HG02870 (cell line): ENCODE data around the gene EPN1.

Experiments
- ATAC-seq: cut with Tn5 transposase; IDR thresholded peaks from one replicate; pipeline ENCODE4 v1.9.1; 2021; ENCODE audit warnings: mild to moderate bottlenecking, moderate library complexity; ENCODE audit not compliant: unreplicated experiment

The EPN1 gene

DNA sequence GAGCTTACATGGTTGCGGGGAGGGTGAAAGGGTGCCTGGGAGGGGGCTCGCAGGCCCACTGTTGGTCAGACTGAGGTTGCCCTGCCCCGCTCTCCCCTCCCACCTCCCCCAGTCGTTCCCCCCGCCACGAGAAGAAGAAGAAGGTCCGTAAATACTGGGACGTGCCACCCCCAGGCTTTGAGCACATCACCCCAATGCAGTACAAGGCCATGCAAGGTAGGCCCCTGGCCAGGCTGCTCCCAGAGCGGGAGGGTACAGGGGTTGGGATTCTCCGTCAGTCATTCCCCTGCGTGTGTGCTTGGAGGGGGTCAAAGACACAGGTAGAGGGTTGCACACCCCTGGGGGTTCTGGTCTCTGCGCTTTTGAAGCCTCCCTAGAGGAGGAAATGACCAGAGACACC lies 14.6 kb upstream of the EPN1 start:
- no peak for ATAC-seq

DNA sequence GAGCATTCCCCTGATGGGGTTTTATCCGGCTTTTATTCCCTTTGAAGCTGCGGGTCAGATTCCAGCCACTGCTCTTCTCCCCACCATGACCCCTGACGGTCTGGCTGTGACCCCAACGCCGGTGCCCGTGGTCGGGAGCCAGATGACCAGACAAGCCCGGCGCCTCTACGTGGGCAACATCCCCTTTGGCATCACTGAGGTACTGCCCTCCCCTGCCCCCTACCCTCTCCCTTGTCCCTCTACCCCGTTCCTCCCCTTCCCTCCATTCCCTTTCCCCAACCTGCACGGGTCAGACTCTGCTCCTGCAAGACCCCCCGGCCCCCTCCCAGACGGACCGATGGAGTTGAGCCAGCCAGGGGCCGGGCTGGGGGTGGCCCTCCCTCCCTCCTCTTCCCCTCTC lies 14.0 kb upstream of the EPN1 start:
- no peak for ATAC-seq

DNA sequence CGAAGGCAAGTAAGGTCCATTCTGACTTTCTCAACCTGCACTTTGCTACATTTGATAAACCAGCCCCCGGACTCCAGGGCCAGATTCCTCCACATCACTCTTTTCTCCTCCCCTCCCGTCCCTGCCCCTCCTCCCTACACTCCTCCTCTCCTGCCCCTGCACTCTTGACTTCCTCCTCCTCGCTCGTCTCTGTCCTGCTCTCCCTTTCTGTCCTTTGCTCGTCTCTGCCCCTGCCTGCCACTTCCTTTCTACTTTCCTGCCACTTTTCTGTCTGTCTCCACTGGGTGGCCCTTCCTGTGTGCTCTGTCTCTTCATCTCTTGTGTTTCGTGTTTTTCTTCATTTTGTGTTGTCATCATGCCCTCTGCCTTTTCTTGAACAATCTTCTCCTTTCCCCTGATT lies 13.2 kb upstream of the EPN1 start:
- no peak for ATAC-seq

DNA sequence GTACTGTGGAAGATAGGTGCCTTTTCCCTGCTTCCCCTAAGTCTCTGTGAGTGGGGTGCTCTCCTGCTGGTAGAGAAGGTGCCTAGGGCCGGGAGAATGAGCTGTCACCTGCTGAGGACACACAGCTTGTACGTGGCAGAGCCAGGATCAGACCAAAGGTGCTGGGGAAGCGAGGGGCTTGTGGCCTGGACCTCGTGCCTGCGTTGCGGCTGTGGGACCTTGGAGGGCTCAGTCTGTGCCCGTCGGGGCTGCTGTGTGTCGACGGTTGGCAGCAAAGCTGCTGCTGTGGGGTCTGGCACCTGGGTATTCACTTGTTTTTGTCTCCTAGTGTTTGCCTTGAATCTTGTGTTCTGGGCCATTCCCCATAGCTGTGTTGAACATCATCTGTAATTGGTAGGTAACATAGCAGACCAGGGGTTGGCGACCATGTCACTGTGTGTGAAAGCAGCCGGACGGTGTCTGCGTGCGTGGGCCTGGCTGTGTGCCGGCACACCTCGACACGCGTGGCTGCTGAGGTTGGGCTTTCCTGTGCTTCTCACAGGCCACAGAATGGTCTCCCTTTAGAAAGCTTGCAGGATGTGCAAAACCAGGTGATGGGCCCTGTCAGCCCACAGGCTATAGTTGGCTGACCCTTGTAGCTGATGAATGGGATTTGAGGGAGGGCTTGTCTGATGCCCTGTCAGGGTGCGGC lies 11.0 kb upstream of the EPN1 start:
- ATAC-seq: no peak

DNA sequence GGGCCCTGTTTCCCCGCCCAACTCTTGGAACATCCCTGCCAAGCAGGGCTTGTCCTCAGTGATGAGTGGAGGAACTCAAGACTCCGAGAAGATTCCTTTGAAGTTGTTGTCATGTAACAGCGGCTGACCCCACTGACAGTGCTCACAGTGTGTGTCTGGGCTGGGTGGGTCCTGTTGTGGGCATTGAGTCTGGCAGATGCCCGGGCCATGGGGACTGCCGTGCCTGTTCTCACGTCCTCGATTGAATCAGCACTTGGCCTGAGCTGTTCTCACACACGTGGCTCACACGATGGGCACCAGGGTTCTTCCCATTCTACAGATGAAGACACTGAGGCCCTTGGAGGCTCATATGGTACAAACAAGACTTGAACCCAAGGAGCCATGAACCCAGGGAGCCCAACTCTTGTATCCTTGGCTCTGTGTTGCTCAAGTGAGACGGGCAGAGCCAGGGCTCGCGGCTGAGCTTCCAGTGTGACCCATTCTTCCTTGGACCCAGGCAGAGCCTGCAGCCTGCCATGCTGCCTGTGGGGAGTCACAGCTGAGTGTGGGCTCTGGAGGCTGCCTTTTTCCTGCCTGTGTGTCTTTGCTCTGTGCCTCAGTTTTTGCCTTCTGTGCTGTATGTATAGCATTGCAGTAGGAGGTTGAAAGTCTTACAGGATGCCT lies 8.6 kb upstream of the EPN1 start:
- no peak for ATAC-seq

DNA sequence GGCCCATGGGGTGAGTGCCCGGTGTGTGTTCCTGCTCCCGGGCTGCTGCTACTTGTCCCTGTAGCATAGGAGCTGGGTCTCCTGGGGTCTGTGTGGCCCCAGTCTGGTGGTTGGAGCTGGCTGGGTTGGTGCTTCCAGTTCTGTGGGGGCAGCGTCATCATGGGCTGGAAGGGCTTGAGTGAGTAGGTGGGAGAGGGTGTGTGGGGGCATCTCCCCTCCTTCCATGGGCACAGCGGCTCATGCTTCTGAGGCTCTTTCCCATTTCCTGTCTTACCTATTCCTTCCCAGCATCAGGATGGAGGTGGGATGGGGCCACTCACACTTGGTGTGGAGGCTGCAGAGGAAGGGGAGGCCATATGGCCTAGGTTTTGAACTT lies 8.0 kb upstream of the EPN1 start:
- no peak for ATAC-seq

DNA sequence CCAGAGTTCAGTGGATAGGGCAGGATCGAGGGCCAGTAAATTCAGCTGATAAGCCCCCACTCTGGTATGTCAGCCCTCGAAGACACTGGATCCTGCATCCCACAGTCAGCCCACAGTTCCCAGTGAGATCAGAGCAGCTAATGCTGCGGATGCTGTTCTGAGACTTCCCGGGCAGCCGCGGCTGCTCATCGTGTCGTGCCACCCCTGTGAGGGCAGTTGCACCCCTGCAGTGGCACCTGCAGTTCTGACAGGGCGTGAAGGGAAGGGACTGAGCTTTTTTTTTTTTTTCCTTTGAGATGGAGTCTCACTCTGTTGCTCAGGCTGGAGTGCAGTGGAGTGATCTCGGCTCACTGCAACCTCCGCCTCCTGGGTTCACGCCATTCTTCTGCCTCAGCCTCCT lies 7.5 kb upstream of the EPN1 start:
- no peak for ATAC-seq

DNA sequence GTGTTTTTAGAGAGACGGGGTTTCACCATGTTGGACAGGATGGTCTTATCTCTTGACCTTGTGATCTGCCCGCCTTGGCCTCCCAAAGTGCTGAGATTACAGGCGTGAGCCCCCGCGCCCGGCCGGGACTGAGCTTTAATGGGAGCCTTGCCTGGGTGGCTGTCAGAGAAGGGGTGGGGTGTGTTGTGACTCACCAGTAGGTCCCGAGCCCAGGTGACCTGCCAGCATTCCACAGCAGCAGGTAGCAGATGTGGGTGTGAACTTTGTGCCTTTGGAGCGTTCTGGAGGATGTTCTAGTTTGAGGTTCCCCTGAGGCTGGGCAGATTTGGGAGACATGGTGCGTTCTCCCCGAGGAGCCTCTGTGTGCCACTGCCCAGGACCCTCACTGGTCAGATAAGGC lies 7.1 kb upstream of the EPN1 start:
- no peak for ATAC-seq

DNA sequence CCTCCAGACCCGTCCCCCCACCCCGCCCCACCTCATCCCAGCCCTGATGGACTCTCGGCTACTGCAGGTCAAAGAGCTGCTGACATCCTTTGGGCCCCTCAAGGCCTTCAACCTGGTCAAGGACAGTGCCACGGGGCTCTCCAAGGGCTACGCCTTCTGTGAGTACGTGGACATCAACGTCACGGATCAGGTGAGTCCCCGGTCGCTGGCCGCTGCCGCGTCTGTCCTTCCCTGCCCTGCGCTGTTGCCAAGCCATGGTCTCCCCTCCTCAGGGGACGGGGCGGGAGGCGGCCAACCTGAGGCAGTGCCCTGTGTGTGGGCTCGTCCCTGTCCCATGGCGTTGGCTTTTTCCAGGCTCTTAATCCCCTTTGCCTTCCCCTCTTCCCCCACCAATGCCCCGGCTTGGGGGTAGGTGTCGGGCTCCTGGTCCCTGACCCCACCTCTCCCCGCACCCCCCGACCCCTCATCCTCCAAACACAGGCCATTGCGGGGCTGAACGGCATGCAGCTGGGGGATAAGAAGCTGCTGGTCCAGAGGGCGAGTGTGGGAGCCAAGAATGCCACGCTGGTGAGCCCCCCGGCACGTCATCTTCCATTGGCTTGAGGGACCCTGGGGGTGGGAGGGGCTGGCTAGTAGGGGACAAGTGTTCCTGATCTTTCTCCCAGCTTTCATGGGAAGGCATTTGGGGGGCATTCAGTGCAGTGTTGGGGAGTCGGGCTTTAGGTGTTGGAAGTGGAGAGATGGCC lies 6.2 kb upstream of the EPN1 start:
- ATAC-seq: no peak

DNA sequence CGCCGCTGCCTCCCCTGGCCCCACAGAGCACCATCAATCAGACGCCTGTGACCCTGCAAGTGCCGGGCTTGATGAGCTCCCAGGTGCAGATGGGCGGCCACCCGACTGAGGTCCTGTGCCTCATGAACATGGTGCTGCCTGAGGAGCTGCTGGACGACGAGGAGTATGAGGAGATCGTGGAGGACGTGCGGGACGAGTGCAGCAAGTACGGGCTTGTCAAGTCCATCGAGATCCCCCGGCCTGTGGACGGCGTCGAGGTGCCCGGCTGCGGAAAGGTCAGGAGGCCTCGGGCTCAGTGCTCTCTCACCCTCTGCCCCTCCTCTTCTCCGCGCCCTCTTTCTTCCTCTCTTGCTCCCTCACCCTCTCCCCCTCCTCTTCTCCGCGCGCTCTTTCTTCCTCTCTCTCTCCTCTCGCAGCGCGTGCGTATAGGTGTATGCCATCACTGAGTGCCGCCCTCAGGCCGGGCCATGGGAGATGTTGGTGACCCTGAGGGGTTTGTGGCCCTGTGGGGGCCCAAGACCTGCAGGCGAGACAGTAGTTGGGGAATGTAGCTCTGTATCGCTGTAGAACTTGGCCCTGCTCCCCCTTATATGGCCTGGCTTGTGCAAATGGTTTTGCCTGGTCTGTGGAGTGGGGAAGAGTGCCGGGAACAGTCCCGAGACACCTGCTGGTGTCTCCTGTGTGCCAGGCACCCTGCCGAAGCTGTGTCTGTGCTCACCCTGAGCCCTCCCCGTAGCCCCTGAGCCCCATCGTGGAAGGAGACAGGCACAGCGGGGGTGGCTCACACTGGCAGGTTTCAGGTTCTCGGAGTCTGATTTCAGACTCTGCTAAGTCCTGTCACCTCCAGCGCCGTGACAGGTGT lies 5.4 kb upstream of the EPN1 start:
- ATAC-seq: no peak

DNA sequence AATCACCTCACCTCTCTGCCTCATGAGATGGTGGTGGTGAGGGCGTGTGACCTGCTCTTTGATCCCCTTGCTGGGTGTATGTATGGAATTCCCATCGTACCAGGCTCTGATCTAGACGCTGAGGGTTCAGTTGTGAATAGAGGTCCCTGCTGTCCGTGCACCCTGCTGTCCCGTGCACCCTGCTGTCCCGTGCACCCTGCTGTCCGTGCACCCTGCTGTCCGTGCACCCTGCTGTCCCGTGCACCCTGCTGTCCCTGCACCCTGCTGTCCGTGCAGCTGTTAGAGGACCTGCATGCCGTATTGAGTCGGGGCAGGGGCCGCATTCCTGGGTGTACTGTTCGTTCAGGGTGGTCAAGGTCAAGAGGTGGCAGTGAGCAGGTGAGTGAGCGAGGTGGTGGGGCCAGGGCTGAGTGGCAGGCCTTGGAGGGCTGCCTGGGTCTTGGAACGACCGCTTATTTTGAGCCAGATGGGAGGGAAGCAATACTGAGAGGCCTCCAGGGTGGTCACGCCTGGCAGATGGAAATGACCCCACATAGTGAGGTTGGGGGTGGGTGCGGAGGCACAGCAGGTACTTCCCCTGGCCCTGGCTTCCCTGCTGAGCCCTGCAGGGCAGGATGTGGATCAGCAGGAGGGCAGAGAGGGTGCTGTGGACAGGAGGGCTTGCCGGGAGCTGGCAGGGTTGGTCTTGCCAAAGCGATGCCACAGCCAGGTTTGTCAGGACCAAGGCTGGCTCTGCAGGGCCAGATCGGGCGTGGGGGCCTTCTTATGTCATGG lies 4.6 kb upstream of the EPN1 start:
- no peak for ATAC-seq

DNA sequence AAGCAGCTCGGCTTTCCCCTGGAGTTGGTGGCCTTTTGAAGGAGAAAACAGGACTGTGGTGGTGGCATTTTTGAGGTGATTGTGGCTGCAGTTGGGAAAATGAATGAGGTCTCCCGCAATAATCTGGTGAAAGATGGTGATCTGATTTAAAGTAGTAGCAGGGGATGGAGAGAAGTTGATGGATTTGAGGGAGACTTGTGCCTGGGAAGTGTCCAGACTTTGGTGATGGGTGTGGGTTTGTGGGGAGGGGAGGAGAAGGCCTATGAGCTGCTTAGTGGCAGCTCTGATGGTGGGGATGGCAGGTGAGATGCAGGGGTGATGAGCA lies 4.0 kb upstream of the EPN1 start:
- ATAC-seq: no peak

DNA sequence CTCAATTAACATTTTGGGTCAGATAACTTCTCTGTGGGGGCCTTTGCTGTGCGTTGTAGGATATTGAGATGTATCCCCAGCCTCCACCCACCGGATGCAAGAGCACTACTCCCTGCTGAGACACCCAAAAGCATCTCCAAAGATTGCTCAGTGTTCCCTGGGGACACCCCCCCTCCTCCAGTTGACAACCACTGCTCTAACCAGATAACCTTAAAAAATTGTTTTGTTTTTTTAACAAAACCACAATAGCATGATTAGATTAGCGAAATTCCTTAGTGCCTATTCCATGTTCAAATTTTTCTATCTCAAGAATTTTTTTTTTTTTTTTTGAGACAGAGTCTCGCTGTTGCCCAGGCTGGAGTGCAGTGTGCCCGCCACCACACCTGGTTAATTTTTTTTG lies 2.6 kb upstream of the EPN1 start:
- ATAC-seq: no peak

DNA sequence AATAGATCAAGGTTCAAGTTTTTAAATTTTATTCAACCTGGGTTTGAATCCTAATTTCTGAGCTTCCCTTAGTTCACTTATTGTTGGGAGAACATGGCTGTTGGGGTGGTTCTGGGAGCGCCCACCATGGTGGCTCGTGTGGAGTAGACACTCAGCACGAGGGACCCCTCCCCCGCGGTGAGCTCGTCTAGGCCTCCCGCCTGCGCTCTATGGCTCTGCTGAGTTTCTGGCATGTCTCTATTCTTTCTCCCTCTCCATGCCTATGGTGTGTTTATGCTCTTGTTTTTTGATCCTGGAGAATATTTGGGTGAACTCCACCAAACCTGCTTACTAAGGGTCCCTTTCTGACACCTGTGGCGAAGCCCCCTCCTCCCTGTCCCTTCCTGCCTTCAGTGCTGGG lies 1.6 kb upstream of the EPN1 start:
- ATAC-seq: no peak

DNA sequence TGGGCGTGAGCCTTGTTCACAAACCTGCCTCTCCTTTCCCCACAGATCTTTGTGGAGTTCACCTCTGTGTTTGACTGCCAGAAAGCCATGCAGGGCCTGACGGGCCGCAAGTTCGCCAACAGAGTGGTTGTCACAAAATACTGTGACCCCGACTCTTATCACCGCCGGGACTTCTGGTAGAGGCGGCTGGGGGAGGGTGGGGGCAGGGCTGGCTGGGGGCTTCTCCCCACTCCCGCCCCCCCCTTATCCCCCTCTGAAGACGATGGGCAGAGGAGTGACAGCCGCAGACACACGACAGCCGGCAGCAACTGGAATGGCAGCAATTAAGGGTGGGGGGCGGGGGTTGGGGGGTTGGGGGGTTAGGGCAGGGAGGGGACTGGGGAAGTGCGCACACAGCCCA lies 1.1 kb upstream of the EPN1 start:
- ATAC-seq: no peak

DNA sequence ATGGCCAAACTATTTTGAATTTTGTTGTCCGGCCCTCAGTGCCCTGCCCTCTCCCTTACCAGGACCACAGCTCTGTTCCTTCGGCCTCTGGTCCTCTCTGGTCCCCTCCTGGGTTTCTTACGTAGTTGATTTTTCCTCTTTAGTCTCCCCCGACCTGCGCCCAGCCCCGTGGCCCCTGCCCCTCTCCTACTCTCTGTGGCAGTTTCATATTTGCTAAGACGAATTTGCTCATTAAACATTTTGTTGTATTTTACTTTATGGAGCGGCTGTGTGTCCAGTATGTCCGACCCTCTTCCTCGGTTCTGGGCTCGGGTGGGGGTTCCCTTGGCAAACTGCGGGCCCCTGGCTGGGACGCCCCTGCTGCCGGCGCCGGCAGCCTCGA lies 576 bp upstream of the EPN1 start:
- no peak for ATAC-seq

DNA sequence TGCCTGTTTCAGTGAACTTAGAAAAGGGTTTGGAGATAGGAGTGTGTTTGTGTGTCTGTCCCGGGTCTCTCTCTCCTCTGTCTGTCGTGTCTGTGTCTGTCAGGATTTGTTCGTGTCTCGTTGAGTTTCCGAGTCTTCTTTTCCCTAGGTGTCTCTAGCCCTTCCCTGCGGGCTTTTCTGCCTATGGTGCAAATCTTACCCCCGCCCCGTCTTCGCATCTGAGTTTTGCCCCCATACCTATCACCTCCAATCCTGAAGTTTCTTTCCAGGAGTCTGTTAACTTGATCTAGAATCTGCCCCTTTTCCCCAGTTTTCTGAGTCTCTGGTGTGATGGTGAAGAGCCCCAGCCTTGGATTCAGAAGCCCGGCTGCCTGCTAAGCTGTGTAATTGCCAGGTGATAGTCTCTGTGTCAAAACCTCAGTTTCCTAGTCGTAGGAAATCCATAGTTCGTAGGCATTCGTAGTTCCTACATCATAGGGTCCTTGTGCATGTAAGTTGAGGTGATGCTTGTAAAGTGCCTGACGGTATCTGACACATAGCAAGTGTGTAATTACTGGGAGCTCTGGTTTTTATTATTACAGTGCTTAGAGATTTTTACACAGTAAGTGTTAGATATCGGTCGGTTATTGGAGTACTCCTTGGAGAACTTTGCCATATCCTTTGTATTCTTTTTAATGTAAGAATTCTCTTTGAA lies 782 bp downstream of the EPN1 start:
- ATAC-seq: no peak

DNA sequence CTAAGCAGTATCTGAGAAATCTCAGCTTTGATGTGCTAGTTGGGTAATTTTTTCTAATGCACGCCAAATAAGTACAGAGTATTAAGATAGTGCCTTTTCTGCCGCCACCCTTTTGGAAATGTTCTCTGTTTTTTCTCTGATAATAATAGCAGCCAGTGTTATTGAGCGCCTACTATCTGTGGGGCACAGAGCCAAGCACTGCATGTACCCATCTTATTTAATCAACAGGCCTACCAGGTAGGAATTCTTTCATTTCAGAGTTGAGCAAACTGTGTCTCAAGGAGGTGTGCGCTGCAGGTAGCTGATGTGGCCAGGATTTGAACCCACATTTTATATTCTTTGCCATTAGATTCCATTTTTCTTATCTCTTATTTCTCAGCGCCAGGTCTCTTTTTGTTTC lies 1.4 kb downstream of the EPN1 start:
- no peak for ATAC-seq

DNA sequence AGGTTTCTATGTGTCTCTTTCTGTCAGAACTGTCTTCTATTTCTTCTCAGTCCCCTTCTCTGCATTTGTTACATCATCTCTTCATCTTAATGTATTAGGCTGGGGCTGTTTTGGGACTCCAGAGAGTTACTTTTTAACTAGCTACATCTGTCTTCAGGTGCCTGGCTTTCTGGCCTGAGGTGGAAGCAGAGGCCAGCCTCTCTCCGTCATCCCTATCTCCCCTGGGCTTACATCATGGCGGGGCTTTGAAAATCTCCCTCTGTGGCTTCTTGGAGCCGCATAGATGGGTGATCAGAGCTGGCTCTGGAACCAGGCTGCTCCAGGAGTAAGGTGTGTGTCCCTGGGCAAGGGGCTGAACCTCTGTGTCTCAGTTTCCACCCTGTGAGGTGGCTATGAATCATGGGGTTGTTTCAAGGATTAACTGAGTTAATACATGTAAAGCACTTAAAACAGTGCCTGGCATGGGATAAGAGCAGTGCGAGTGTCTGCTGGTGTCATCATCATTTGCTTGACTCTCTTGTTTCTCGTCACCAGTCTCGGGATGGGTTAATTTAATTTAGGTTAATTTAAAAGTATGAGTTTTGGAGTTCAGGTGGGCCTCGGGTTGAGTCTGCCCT lies 2.0 kb downstream of the EPN1 start:
- no peak for ATAC-seq

DNA sequence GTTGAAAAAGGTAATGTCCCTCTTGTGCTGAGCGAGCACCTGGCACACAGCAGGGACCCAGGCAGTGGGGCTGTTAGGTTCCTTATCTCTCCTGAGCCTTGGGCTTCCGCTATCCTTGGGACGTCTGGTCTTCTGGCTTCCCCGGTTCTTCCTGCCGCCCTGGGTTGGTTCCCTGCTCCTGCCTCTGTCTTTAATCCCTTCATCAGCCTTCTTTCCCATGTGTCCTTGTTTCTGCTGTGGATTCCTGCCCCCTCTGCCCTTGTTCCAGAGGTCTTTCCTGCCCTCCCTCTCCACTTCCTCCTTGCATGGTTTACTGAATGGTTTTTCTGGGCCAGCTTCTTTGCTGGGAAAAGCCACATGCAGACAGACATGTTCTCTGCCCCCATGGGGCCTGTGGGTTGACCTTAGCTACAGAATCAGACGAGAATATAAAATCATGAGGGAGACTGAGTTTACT lies 2.6 kb downstream of the EPN1 start:
- ATAC-seq: no peak
